ENCODE measurements around the gene NAV1.

The NAV1 gene

GRCh38 chr1:201503397-201504176 is 35.3 kb upstream of the NAV1 start:
- no peaks in the 10 kb centered on the region for H3K9me3 ChIP-seq (ENCODE audit: control insufficient read depth, low read length)
- H3K27me3 ChIP-seq (replicated peaks; ENCODE audit: control insufficient read depth, insufficient read depth, low read length, poor library complexity, severe bottlenecking), result no peaks in the 10 kb centered on the region
- H3K4me3 ChIP-seq (ENCODE audit: insufficient read depth, low read depth, low read length, poor library complexity, severe bottlenecking), result no peak overlapping the region
- no peak for DNase-seq
- peaks cover 22% of the 10 kb centered on the region for H3K4me1 ChIP-seq (ENCODE audit: control insufficient read depth, insufficient read depth, low read length, poor library complexity, severe bottlenecking)
- peaks cover under 1% of the 10 kb centered on the region for H3K36me3 ChIP-seq (ENCODE audit: control insufficient read depth, insufficient read depth, low read length)
- no peak overlapping the region for H3K27ac ChIP-seq (ENCODE audit: insufficient read depth, low read length, poor library complexity, severe bottlenecking)

- Histone ChIP-seq H3K36me3 (ENCODE audit: control insufficient read depth, insufficient read depth, low read length) (no peaks in the 10 kb centered on the region), H3K4me1 (ENCODE audit: control insufficient read depth, insufficient read depth, low read length, poor library complexity, severe bottlenecking) (peaks cover 22% of the 10 kb centered on the region), H3K27me3 (replicated peaks; ENCODE audit: control insufficient read depth, insufficient read depth, low read length, poor library complexity, severe bottlenecking) (no peaks in the 10 kb centered on the region), H3K27ac (ENCODE audit: insufficient read depth, low read length, poor library complexity, severe bottlenecking) (no peak overlapping the region), H3K4me3 (ENCODE audit: insufficient read depth, low read depth, low read length, poor library complexity, severe bottlenecking) (no peak overlapping the region), H3K9me3 (ENCODE audit: control insufficient read depth, low read length) (no peaks in the 10 kb centered on the region)
- DNase-seq, result no peak
These were observed 34.7 kb upstream of the NAV1 start for GRCh38 chr1:201504179-201504631.

GRCh38 chr1:201504799-201505502 is 34.0 kb upstream of the NAV1 start:
- H3K4me3 ChIP-seq (ENCODE audit: insufficient read depth, low read depth, low read length, poor library complexity, severe bottlenecking), result no peak overlapping the region
- peaks cover 22% of the 10 kb centered on the region for H3K4me1 ChIP-seq (ENCODE audit: control insufficient read depth, insufficient read depth, low read length, poor library complexity, severe bottlenecking)
- no peak for DNase-seq
- H3K27me3 ChIP-seq (replicated peaks; ENCODE audit: control insufficient read depth, insufficient read depth, low read length, poor library complexity, severe bottlenecking), result no peaks in the 10 kb centered on the region
- no peaks in the 10 kb centered on the region for H3K36me3 ChIP-seq (ENCODE audit: control insufficient read depth, insufficient read depth, low read length)
- no peaks in the 10 kb centered on the region for H3K9me3 ChIP-seq (ENCODE audit: control insufficient read depth, low read length)
- H3K27ac ChIP-seq (ENCODE audit: insufficient read depth, low read length, poor library complexity, severe bottlenecking), result no peak overlapping the region

DNA sequence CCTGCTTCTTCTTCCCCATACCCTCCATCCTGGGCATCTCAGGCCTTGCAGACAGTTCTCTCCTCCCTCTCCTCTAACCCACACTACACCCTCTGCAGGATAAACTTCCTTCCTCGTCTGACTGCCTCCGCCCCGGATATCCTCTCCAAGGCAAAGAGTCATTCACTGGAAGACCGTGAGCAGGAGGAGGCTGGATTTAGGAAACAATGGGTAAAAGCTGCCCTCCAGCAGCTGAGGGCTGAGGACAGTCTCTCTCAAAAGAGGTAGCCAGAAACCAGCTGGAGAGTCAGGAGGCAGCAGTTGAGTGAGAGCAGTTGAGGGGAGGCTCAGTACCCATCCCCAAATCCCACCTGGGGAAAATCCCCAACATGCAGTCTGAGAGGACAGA is 33.4 kb upstream of the NAV1 start:
- Histone ChIP-seq H3K36me3 (ENCODE audit: control insufficient read depth, insufficient read depth, low read length) (no peaks in the 10 kb centered on the region), H3K4me1 (ENCODE audit: control insufficient read depth, insufficient read depth, low read length, poor library complexity, severe bottlenecking) (peaks cover 22% of the 10 kb centered on the region), H3K4me3 (ENCODE audit: insufficient read depth, low read depth, low read length, poor library complexity, severe bottlenecking) (peak overlapping the region; percentile 77), H3K9me3 (ENCODE audit: control insufficient read depth, low read length) (no peaks in the 10 kb centered on the region), H3K27me3 (replicated peaks; ENCODE audit: control insufficient read depth, insufficient read depth, low read length, poor library complexity, severe bottlenecking) (no peaks in the 10 kb centered on the region), H3K27ac (ENCODE audit: insufficient read depth, low read length, poor library complexity, severe bottlenecking) (no peak overlapping the region)
- DNase-seq, result no peak

DNA sequence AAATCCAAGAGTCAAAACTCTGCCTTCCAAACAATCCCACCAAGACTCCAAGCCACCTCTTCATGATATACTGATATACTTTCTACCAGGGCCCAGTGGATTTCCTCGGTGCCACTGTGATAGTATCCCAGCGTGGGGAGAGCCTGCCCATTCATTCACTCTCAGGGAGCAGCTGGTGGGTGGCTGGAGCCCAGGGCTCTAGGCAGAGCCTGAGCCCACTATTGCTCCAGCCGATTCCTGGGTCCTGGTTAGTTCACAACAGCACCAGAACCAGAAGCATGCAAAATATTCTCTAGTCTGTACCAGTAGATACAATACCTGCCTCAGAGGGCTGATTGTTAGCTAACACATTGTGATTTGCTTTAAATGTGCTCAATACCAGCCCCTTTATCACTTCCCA is 32.8 kb upstream of the NAV1 start:
- Histone ChIP-seq H3K27me3 (replicated peaks; ENCODE audit: control insufficient read depth, insufficient read depth, low read length, poor library complexity, severe bottlenecking) (no peaks in the 10 kb centered on the region), H3K9me3 (ENCODE audit: control insufficient read depth, low read length) (no peaks in the 10 kb centered on the region), H3K4me3 (ENCODE audit: insufficient read depth, low read depth, low read length, poor library complexity, severe bottlenecking) (peak overlapping the region; percentile 77), H3K4me1 (ENCODE audit: control insufficient read depth, insufficient read depth, low read length, poor library complexity, severe bottlenecking) (peaks cover 22% of the 10 kb centered on the region), H3K36me3 (ENCODE audit: control insufficient read depth, insufficient read depth, low read length) (no peaks in the 10 kb centered on the region), H3K27ac (ENCODE audit: insufficient read depth, low read length, poor library complexity, severe bottlenecking) (no peak overlapping the region)
- DNase-seq, result no peak

DNA sequence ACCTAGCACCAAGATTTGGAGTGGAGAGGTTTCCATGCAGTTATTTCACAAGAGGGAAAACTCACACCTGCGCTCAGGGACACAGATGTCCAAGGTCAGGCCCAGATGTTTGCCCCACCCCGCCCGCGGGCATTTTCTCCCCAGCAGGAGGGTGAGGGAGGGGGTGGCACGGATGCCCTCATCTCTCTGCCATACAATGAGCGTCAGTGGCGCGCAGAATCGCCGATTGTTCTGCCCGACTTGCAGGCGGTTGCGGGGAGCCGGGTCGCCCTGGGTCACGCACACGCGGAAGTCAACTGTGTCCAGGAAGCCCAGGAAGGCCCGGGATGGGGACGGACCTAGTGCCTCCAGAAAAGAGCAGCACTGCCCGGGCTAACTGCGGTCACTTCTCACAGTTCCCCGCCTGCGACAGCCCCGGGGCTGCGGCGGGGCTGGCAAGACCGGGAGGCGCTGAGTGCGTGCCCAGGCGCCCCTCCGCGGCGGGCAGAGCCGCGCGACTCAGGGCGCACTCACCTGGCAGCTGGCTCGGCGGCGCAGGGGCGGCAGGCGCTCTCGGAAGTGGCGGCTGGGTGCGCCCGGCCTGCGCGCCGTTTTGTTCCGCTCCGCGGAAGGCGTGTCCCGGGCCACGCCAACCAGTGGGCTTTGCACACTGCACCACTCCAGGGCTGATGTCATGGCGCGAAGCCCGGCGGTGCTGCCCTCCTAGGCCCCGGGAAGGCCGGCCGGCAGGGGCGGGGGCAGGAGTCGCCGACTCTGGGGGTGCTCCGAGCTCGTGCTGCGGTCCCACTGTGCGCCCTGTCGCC is 32.2 kb upstream of the NAV1 start, which contains the start of gene CSRP1:
Gene CSRP1 (minus strand): TSS at position 567 of the 803 bp plus-strand sequence. CDS start 10,820 bp downstream, outside the sequence.
- no peaks in the 10 kb centered on the region for H3K9me3 ChIP-seq (ENCODE audit: control insufficient read depth, low read length)
- no peaks in the 10 kb centered on the region for H3K27me3 ChIP-seq (replicated peaks; ENCODE audit: control insufficient read depth, insufficient read depth, low read length, poor library complexity, severe bottlenecking)
- peak within 1 kb of the TSS; percentile 73 for H3K27ac ChIP-seq (ENCODE audit: insufficient read depth, low read length, poor library complexity, severe bottlenecking)
- no peaks in the 10 kb centered on the region for H3K36me3 ChIP-seq (ENCODE audit: control insufficient read depth, insufficient read depth, low read length)
- peak within 1 kb of the TSS; percentile 77 for H3K4me3 ChIP-seq (ENCODE audit: insufficient read depth, low read depth, low read length, poor library complexity, severe bottlenecking)
- DNase-seq, result peak; percentile 56 to 70 (median 62)
- peaks cover 22% of the 10 kb centered on the region for H3K4me1 ChIP-seq (ENCODE audit: control insufficient read depth, insufficient read depth, low read length, poor library complexity, severe bottlenecking)

DNA sequence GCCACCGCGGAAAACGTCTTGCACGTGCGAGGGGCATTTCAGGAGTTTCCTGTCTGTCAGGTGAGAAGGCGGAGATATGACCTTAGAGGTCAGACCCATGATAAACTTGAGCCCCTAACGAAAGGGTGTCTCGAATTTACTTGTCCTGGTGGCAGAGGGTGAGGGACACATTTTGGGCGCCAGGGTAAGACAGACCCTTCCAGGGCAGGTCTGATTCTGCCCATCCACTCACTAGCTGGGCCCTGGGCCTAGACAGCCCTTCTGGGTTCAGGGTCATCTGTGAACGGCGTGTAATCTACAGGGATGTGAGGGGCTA is 31.6 kb upstream of the NAV1 start:
- no peak for DNase-seq
- Histone ChIP-seq H3K9me3 (ENCODE audit: control insufficient read depth, low read length) (no peaks in the 10 kb centered on the region), H3K4me1 (ENCODE audit: control insufficient read depth, insufficient read depth, low read length, poor library complexity, severe bottlenecking) (peaks cover 22% of the 10 kb centered on the region), H3K27ac (ENCODE audit: insufficient read depth, low read length, poor library complexity, severe bottlenecking) (peak overlapping the region; percentile 73), H3K4me3 (ENCODE audit: insufficient read depth, low read depth, low read length, poor library complexity, severe bottlenecking) (peak overlapping the region; percentile 77), H3K27me3 (replicated peaks; ENCODE audit: control insufficient read depth, insufficient read depth, low read length, poor library complexity, severe bottlenecking) (no peaks in the 10 kb centered on the region), H3K36me3 (ENCODE audit: control insufficient read depth, insufficient read depth, low read length) (no peaks in the 10 kb centered on the region)

DNA sequence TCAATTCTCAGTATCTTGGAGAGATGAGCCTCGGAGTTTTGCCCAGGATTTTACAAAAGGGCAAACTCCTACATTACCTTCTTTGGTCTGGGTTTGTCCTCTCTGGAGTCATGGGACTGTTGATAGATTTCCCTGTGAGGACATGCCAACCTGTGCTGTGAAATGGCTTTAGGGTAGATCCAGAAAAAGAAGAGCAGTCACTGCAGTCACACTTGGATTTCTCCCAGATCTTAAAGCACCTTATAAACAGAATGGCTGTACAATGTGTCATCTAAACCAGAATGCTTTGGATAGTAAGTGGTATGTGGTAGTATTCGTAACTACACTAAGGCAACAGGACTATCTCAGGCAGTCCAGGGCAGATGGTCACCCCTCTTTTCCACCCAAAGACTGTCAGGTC is 30.1 kb upstream of the NAV1 start:
- no peaks in the 10 kb centered on the region for H3K36me3 ChIP-seq (ENCODE audit: control insufficient read depth, insufficient read depth, low read length)
- no peak overlapping the region for H3K4me3 ChIP-seq (ENCODE audit: insufficient read depth, low read depth, low read length, poor library complexity, severe bottlenecking)
- no peak for DNase-seq
- no peaks in the 10 kb centered on the region for H3K27me3 ChIP-seq (replicated peaks; ENCODE audit: control insufficient read depth, insufficient read depth, low read length, poor library complexity, severe bottlenecking)
- no peaks in the 10 kb centered on the region for H3K9me3 ChIP-seq (ENCODE audit: control insufficient read depth, low read length)
- no peak overlapping the region for H3K27ac ChIP-seq (ENCODE audit: insufficient read depth, low read length, poor library complexity, severe bottlenecking)
- H3K4me1 ChIP-seq (ENCODE audit: control insufficient read depth, insufficient read depth, low read length, poor library complexity, severe bottlenecking), result peaks cover 22% of the 10 kb centered on the region

GRCh38 chr1:201509601-201510374 is 29.1 kb upstream of the NAV1 start:
- H3K9me3 ChIP-seq (ENCODE audit: control insufficient read depth, low read length), result no peaks in the 10 kb centered on the region

More at GRCh38 chr1:201509601-201510374, 29.1 kb upstream of the NAV1 start:
- Histone ChIP-seq H3K36me3 (ENCODE audit: control insufficient read depth, insufficient read depth, low read length) (no peaks in the 10 kb centered on the region), H3K27ac (ENCODE audit: insufficient read depth, low read length, poor library complexity, severe bottlenecking) (no peak overlapping the region), H3K4me3 (ENCODE audit: insufficient read depth, low read depth, low read length, poor library complexity, severe bottlenecking) (no peak overlapping the region), H3K4me1 (ENCODE audit: control insufficient read depth, insufficient read depth, low read length, poor library complexity, severe bottlenecking) (peaks cover 22% of the 10 kb centered on the region), H3K27me3 (replicated peaks; ENCODE audit: control insufficient read depth, insufficient read depth, low read length, poor library complexity, severe bottlenecking) (no peaks in the 10 kb centered on the region)
- DNase-seq, result no peak
